Progenitor cell of endocrine pancreas (in vitro differentiated cells): ENCODE results near the gene PLXNB1. TPM values are rescaled to one million over a fixed set of nuclear protein-coding genes. Genes with fewer than 3 reads are reported as not detected.
"Not testable (repeated sequence)": the region's sequence is repeated elsewhere in the genome, so short reads cannot be mapped to it uniquely, and the experiment has no call there.

ENCODE experiments used
- DNase-seq: peaks from one replicate; pipeline ENCODE4 v3.0.0; 2021; ENCODE audit warnings: low spot score; ENCODE audit not compliant: unreplicated experiment
- H3K27ac Mint-ChIP-seq: 2 replicates; pipeline ENCODE4 v1.8.0; 2021; ENCODE audit warnings: mild to moderate bottlenecking, moderate library complexity, mixed read lengths
- H3K27me3 Mint-ChIP-seq: 2 replicates; pipeline ENCODE4 v1.8.0; 2021; ENCODE audit warnings: mixed read lengths
- H3K36me3 Mint-ChIP-seq: 2 replicates; pipeline ENCODE4 v1.8.0; 2022; ENCODE audit warnings: mixed read lengths; ENCODE audit not compliant: insufficient read depth
- H3K4me1 Mint-ChIP-seq: 2 replicates; pipeline ENCODE4 v1.8.0; 2021; ENCODE audit warnings: low read depth, mixed read lengths
- H3K4me3 Mint-ChIP-seq: 2 replicates; pipeline ENCODE4 v1.8.0; 2021; ENCODE audit warnings: low read depth, mild to moderate bottlenecking, moderate library complexity, mixed read lengths
- H3K9me3 Mint-ChIP-seq: 2 replicates; pipeline ENCODE4 v1.8.0; 2021; ENCODE audit warnings: low read depth, mixed read lengths
- CTCF ChIP-seq: fragments of 200-600 bp; sonication (generic); IDR thresholded peaks from one replicate; pipeline ENCODE4 v1.5.0; 2021; ENCODE audit warnings: antibody characterized with exemption, mild to moderate bottlenecking; ENCODE audit not compliant: unreplicated experiment
- total RNA-seq: library from RNA; stranded (reverse); gene quantifications from 2 replicates; pipeline ENCODE4 v1.2.1, GENCODE V29; 2021

The PLXNB1 gene
- total RNA-seq, 1 donor from 2014 or later: 543 TPM

GRCh38 chr3:48463703-48464102 lies 33.8 kb upstream of the PLXNB1 start:
- Mint-ChIP-seq H3K9me3 (no peaks in the 10 kb centered on the region), H3K4me3 (no peak overlapping the region), H3K27me3 (no peaks in the 10 kb centered on the region), H3K36me3 (peaks cover 7% of the 10 kb centered on the region), H3K27ac (no peak overlapping the region), H3K4me1 (peaks cover 15% of the 10 kb centered on the region)
- TF ChIP-seq CTCF: no peak
- DNase-seq: no peak

- H3K4me3 Mint-ChIP-seq, H3K27ac Mint-ChIP-seq, H3K27me3 Mint-ChIP-seq, DNase-seq, H3K9me3 Mint-ChIP-seq, H3K36me3 Mint-ChIP-seq: not testable (repeated sequence)
- peaks cover 12% of the 10 kb centered on the region for H3K4me1 Mint-ChIP-seq
Measured at GRCh38 chr3:48461767-48462166, 31.9 kb upstream of the PLXNB1 start.

- Mint-ChIP-seq H3K4me1 (peaks cover 5% of the 10 kb centered on the region), H3K27ac (no peak overlapping the region), H3K4me3 (no peak overlapping the region), H3K27me3 (no peaks in the 10 kb centered on the region), H3K36me3 (peaks cover 1% of the 10 kb centered on the region), H3K9me3 (no peaks in the 10 kb centered on the region)
- DNase-seq: no peak
- no peak for TF ChIP-seq CTCF
Measured at GRCh38 chr3:48460517-48460902, 30.6 kb upstream of the PLXNB1 start.

- no peak for DNase-seq
- Mint-ChIP-seq H3K4me3 (no peak overlapping the region), H3K27ac (no peak overlapping the region), H3K9me3 (no peaks in the 10 kb centered on the region), H3K36me3 (peaks cover 1% of the 10 kb centered on the region), H3K27me3 (no peaks in the 10 kb centered on the region), H3K4me1 (no peaks in the 10 kb centered on the region)
- TF ChIP-seq CTCF: no peak
Measured at GRCh38 chr3:48459773-48460516, 30.1 kb upstream of the PLXNB1 start.

- H3K9me3 Mint-ChIP-seq: no peaks in the 10 kb centered on the region
- no peak overlapping the region for H3K27ac Mint-ChIP-seq
- H3K36me3 Mint-ChIP-seq: peaks cover 3% of the 10 kb centered on the region
- H3K27me3 Mint-ChIP-seq: no peaks in the 10 kb centered on the region
- no peak for DNase-seq
- no peak for TF ChIP-seq CTCF
- no peak overlapping the region for H3K4me3 Mint-ChIP-seq
- no peaks in the 10 kb centered on the region for H3K4me1 Mint-ChIP-seq
Measured at GRCh38 chr3:48459331-48459730, 29.4 kb upstream of the PLXNB1 start.

DNA sequence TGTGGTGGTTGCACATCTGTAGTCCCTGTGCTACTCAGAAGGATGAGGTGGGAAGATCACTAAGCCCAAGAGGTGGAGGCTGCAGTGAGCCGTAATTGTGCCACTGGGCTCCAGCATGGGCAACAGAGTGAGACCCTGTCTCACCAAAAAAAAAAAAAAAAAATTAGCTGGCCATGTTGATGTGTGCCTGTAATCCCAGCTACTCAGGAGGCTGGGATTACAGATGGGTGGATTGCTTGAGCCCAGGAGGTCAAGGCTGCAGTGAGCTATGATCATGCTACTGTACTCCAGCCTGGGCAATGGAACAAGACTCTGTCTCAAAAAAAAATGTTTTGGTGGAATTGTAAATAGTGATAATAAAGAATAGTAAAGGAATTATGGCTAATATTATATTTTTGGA lies 26.6 kb upstream of the PLXNB1 start:
- Mint-ChIP-seq H3K36me3 (peaks cover 7% of the 10 kb centered on the region), H3K27me3 (no peaks in the 10 kb centered on the region), H3K4me3 (no peak overlapping the region), H3K9me3 (no peaks in the 10 kb centered on the region), H3K27ac (no peak overlapping the region), H3K4me1 (no peaks in the 10 kb centered on the region)
- no peak for DNase-seq
- no peak for TF ChIP-seq CTCF
